T-helper 1 cell (primary cell): ENCODE data around the gene VRTN.
A peak's percentile ranks its signal among the peaks of the same experiment; 100 is the strongest.
"Not testable (repeated sequence)": the region's sequence is repeated elsewhere in the genome, so short reads cannot be mapped to it uniquely, and the experiment has no call there.

Experiments used
- DNase-seq, 5 donors: peaks; one replicate each; pipeline ENCODE4 v3.0.0-alpha.2; 2012 to 2020

Gene VRTN

DNA sequence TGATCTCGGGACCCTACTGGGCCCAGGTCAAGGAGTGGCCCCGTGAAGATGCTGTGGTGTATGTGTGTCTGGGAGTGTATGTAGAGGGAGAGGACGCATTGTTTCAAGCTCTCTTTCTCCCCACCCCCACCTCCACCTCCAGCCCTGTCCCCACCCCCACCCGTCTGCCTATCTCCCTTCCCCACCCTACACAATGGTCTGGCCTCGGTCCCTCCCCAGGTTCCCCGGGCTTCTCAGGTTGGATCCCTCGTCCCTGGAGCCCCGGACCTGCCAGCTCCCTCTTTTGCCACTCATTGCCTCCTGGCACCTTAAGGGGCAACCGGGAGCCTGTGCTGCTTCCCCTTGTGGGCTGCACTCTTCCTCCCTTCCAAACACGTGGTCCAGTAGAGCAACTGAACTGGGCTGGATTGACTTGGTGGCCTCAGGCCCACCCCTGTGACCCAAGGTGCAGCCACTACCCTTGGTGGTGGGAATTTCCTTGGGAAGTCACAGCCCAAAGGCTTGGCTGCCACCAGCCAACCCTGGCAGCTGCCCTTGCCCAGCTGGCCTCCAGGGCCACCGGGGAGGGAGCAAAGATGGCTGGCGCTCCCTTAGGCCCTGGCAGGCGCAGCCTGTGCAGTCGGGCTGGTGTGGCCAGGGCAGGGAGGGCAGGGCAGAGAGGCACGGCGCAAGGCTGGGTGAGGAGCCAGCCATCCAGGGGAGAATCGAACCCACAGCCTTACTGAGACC is 628 bp downstream of the VRTN start:
- no peak for DNase-seq

- DNase-seq, result no peak
Observed at GRCh38 chr14:74349757-74350156, 1.5 kb downstream of the VRTN start.

GRCh38 chr14:74350211-74350927 is 2.1 kb downstream of the VRTN start:
- DNase-seq, result no peak

DNA sequence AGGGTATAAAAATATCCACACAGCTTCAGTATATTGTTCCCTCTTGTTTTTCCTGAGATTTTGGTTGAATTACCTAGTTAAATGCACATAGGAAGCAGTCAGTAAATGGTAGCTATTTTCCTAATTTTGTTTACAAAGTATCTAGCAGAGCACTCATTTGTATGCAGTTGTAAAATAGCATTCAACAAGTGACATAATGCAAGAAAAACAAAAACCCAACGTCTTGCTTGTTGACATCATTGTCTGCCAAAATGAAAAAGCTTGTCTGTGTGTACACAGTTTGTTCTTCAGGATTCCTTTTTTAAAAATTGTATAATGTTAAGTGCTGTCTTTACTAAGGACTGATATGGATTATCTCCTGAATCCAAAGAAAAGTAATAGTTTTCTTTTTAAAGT is 2.7 kb downstream of the VRTN start:
- no peak for DNase-seq

GRCh38 chr14:74356892-74357575 is 8.8 kb downstream of the VRTN start:
- DNase-seq, result no peak

- DNase-seq, result no peak
Observed at GRCh38 chr14:74357585-74357984, 9.3 kb downstream of the VRTN start.

DNA sequence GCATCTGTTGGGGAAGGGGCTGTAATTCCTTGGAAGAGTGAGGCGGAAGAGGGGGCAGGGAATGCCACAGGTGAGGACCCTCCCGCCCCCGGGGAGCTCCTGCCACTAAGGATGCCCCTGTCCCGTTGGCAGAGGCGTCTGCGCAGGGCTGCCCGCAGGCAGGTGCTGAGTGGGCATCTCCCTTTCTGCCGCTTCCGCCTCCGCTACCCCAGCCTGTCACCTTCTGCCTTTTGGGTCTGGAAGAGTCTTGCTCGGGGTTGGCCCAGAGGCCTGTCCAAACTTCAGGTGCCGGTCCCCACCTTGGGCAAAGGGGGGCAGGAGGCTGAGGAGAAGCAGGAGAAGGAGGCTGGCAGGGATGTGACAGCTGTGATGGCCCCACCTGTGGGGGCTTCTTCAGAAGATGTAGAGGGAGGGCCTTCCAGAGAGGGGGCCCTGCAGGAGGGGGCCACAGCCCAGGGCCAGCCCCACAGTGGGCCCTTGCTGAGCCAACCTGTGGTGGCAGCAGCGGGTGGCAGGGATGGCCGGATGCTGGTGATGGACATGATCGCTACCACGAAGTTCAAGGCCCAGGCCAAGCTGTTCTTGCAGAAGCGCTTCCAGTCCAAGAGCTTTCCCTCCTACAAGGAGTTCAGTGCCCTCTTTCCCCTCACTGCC is 10.0 kb downstream of the VRTN start:
- DNase-seq, result no peak

DNA sequence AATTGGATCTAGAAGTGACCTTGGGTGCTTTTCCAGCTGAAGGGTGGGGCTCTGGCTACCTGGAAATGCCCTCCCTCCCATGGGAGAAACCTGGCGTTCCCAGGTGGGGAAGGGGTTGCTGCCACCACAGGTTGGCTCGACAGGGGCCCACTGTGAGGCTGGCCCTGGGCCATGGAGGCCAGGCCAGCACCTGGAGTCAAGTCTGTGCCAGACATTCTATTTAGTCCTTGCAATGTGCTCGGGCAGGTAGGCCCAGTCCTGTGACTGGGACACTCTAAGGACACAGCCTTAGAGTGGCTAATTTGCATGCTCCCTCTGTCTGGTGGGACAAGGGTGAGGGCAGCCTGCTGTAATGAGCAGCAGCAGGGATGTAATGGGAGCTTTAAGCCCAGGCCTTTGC is 11.9 kb downstream of the VRTN start:
- no peak for DNase-seq

GRCh38 chr14:74362361-74362915 is 14.2 kb downstream of the VRTN start:
- peak in 4 of 5 donors; percentile 30 to 56 (median 38) for DNase-seq

- no peak for DNase-seq
Observed at GRCh38 chr14:74364271-74364880, 16.1 kb downstream of the VRTN start.

DNA sequence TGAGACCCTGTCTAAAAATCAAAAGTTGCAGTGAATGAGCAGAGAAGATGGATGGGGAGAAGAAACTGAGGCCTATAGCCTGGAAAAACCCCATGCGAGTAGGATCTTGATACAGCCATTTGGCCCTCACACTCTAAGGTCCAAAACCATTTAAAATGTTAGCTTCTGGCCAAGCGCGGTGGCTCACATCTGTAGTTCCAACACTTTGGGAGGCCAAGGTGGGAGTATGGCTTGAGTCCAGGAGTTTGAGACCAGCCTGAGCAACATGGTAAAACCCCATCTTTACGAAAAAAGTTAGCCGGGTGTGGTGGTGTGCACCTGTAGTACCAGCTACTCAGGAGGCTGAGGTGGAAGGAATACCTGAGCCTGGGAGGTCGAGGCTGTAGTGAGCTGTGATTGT is 19.8 kb downstream of the VRTN start:
- no peak for DNase-seq

- DNase-seq, result no peak
Observed at GRCh38 chr14:74368441-74368840, 20.2 kb downstream of the VRTN start.

DNA sequence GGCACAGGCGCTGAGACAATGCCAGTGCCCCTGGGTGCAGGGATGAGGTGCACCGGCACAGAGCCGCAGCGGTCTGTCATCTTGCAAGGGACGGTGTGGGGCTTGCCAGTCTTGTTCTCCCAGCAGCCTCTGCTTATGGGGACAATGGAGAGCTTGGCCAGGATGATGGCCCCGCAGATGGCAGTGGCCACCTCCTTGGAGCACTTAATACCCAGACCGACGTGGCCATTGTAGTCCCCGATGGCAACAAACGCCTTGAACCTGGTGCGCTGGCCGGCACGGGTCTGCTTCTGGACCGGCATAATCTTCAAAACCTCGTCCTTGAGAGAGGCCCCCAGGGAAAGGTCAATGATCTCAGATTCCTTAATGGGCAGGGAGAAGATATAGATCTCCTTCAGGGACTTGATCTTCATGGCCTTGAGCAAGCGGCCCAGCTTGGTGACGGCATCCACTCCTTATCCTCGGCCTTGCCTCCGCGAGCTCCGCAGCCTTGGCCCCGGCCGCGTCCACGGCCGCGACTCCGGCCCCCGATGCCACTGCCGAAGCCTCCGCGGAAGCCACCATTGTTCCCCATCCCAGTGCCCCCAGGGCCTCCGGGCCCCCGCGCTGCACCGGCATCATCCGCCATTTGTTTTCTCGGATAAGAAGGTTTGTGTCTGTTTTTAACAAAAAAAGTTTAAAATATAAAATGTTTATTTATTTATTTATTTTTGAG is 29.9 kb downstream of the VRTN start:
- DNase-seq, result no peak

- no peak for DNase-seq
Observed at GRCh38 chr14:74380172-74380571, 31.9 kb downstream of the VRTN start.

GRCh38 chr14:74380845-74381244 is 32.6 kb downstream of the VRTN start:
- no peak for DNase-seq

GRCh38 chr14:74381571-74381970 is 33.3 kb downstream of the VRTN start:
- not testable (repeated sequence) for DNase-seq

DNA sequence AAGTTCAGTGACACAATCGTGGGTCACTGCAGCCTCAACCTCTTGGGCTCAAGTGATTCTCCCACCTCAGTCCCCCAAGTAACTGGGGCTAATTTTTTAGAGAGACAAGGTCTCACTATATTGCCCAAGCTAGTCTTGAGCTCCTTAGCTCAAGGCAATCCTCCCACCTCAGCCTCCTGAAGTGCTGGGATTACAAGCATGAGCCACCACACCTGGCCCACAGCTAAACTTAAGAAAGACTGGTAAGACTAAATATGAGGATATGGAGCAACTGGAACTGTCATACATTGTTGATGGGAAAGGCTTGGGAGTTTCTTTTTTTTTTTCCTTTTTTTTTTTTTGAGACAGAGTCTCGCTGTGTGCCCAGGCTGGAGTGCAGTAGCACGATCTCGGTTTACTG is 34.0 kb downstream of the VRTN start:
- no peak for DNase-seq

DNA sequence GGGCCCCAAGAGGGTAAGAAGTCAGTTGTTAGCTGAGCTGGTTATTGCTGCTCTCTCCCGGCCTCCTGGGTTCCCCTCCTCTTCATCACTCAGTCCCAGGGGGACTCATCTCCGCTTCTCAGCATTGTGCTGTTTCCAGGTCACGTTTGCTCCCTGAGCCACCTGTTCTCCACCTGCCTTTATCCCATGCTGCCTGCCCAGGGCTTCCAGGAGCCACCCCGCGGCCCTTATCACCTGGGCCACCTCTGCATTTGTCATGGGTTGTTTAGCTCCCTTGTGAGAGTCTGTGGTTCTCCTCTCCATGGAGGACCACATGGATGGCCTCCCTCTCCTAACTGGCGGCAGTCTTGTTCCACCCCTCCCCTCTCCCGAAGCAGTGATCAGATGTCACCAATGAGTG is 41.7 kb downstream of the VRTN start:
- no peak for DNase-seq

GRCh38 chr14:74390505-74390904 is 42.2 kb downstream of the VRTN start:
- DNase-seq, result not testable (repeated sequence)

DNA sequence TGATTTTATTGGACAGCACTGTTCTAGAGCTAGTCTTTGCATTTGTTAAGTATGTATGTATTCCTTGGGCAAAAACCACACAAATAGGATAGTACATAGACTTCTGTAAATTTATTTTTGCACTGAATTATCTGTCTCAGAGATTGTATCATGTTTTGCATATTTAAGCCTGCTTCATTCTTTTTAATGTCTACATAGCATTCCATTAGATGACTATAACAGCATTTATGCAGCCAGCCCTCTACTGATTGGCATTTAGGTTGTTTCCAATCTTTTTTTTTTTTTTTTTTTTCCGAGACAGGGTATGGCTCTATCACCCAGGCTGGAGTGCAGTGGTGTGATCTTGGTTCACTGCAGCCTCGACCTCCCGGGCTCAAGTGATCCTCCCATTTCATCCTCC is 43.2 kb downstream of the VRTN start:
- no peak for DNase-seq

DNA sequence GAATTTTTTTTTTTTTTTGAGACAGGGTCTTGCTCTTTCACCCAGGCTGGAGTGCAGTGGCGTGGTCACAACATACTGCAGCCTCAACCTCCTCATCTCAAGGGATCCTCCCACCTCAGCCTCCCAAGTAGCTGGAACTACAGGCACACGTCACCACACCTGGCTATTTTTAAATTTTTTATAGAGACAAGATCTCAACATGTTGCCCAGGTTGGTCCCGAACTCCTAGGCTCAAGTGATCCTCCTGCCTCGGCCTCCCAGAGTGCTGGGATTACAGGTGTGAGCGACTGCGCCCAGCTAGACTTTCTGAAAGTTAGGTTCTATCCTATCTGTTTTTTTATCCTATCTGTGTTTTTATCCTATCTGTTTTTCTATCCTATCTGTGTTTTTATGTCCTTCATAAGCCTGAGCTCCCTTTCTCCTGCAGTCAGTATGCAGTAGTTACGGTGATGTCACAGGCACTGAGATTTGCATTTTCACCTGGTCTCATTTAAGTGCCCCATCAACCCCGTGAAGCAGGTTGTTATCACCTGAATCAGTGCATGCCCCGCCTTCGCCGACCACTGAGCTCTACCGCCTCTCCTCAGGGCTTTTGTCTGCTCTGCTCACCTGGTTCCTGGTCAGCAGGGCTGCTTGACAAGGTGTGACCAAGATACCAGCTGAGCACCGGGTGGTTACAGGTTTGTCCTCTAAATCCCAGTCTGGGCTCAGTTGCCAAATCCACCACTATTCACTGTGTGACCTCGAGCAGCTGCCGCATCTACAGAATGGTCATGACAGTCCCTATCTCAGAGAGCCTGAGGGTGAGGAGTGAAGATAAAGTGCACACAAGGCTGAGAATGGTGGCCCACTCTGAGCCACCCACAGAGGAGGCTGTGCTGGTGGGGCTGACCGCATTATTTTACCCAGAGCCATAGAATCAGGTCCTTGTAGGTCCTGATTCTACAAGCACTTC is 44.6 kb downstream of the VRTN start:
- no peak for DNase-seq
